A549 (cell line): ENCODE measurements around the gene OPA3. TPM values are rescaled to one million over a fixed set of nuclear protein-coding genes. Genes with fewer than 3 reads are reported as not detected.

Experiments used
- ATAC-seq, 2 experiments: fragments of 200-7000 bp in 1 of 2; fragments of >200 bp in 1 of 2; cut with Nextera tagmentation in 1 of 2; cut with Tn5 transposase in 1 of 2; 3 replicates each; pipeline versions ENCODE4 v1.8.0 to v1.9.1; 2018 to 2020; ENCODE audit warnings: mild to moderate bottlenecking in 1 of 2, moderate library complexity in 1 of 2
- CTCF ChIA-PET: fragments of 300-600 bp; sonication (Branson Sonifier 250); formaldehyde crosslinking; extraction: SDS; loops from one replicate; lab custom pipeline; 2021; ENCODE audit warnings: antibody characterized with exemption, inconsistent platforms; lab: Yijun Ruan, JAX
- POLR2A ChIA-PET: fragments of 350-600 bp; formaldehyde crosslinking; extraction: SDS; loops from one replicate; lab custom pipeline; 2021; ENCODE audit warnings: antibody characterized with exemption, inconsistent platforms; lab: Yijun Ruan, JAX
- DNase-seq, 2 experiments: peaks; one replicate each; pipeline versions ENCODE4 v3.0.0 to v3.0.0-alpha.2; 2011 to 2016; ENCODE audit warnings: low read depth in 1 of 2, low spot score in 1 of 2
- FAIRE-seq: peaks from 2 replicates; lab custom pipeline; 2011; peaks lifted over from hg19 to GRCh38; lab: Jason Lieb, UNC
- H3K27ac ChIP-seq, 2 experiments: fragments of >200 bp; sonication (Bioruptor Twin); formaldehyde crosslinking; 3 replicates each; pipeline ENCODE4 v1.5.1; 2016 to 2017
- H3K4me1 ChIP-seq: fragments of >200 bp; sonication (Bioruptor Twin); formaldehyde crosslinking; 3 replicates; pipeline ENCODE4 v1.6.1; 2016
- H3K4me2 ChIP-seq: fragments of >200 bp; sonication (Bioruptor Twin); formaldehyde crosslinking; 3 replicates; pipeline ENCODE4 v1.6.1; 2016
- H3K4me3 ChIP-seq: fragments of >200 bp; sonication (Bioruptor Twin); formaldehyde crosslinking; 3 replicates; pipeline ENCODE4 v1.5.1; 2016
- H3K9me3 ChIP-seq: fragments of >200 bp; sonication (Bioruptor Twin); formaldehyde crosslinking; 3 replicates; pipeline ENCODE4 v1.6.1; 2016
- CBX8 ChIP-seq: fragments of 200-600 bp; sonication (generic); IDR thresholded peaks from 2 replicates; pipeline ENCODE4 v1.6.1; 2016
- CHD2 ChIP-seq: fragments of 150-350 bp; IDR thresholded peaks from 2 replicates; pipeline ENCODE4 v1.6.1; 2014; ENCODE audit warnings: low read length; ENCODE audit not compliant: partially characterized antibody
- FOSB ChIP-seq: fragments of 250-450 bp; sonication (Bioruptor Pico); IDR thresholded peaks from 2 replicates; pipeline ENCODE4 v1.5.0; 2020; ENCODE audit warnings: mild to moderate bottlenecking, moderate library complexity
- FOSL2 ChIP-seq, 2 experiments: fragments of 450-650 bp in 1 of 2; fragments of >200 bp in 1 of 2; sonication (Bioruptor Twin) in 1 of 2; formaldehyde crosslinking; IDR thresholded peaks; 2 replicates each; pipeline versions ENCODE4 v1.5.0 to v1.6.1; 2016 to 2020; ENCODE audit warnings: mild to moderate bottlenecking in 1 of 2, moderate library complexity in 1 of 2
- GATA3 ChIP-seq: IDR thresholded peaks from 2 replicates; pipeline ENCODE4 v1.6.1; 2012; ENCODE audit warnings: borderline replicate concordance
- HEYL ChIP-seq: fragments of 250-450 bp; sonication (Bioruptor Pico); IDR thresholded peaks from 2 replicates; pipeline ENCODE4 v1.8.0; 2021; ENCODE audit warnings: mild to moderate bottlenecking, moderate library complexity
- HOXB5 ChIP-seq: fragments of 250-450 bp; sonication (Bioruptor Pico); IDR thresholded peaks from 2 replicates; pipeline ENCODE4 v1.5.0; 2020; ENCODE audit warnings: mild to moderate bottlenecking, moderate library complexity
- JUN ChIP-seq, 2 experiments: fragments of >200 bp; sonication (Bioruptor Twin); formaldehyde crosslinking; IDR thresholded peaks; 2 replicates in 1 of 2; 3 replicates in 1 of 2; pipeline ENCODE4 v1.6.1; 2016 to 2017
- JUNB ChIP-seq: fragments of >200 bp; sonication (Bioruptor Twin); formaldehyde crosslinking; IDR thresholded peaks from 2 replicates; pipeline ENCODE4 v1.6.1; 2016
- KDM5A ChIP-seq: fragments of 200-600 bp; sonication (generic); IDR thresholded peaks from 2 replicates; pipeline ENCODE4 v1.6.1; 2016; ENCODE audit warnings: antibody characterized with exemption, mild to moderate bottlenecking
- MAZ ChIP-seq: fragments of 150-350 bp; IDR thresholded peaks from 2 replicates; pipeline ENCODE4 v1.6.1; 2014; ENCODE audit warnings: antibody characterized with exemption, low read depth, low read length, borderline replicate concordance
- NPAS2 ChIP-seq: fragments of 250-450 bp; sonication (Bioruptor Pico); IDR thresholded peaks from 2 replicates; pipeline ENCODE4 v1.8.0; 2022; ENCODE audit warnings: mild to moderate bottlenecking, moderate library complexity, borderline replicate concordance
- NR3C1 ChIP-seq: fragments of >200 bp; sonication (Bioruptor Twin); formaldehyde crosslinking; IDR thresholded peaks from 3 replicates; pipeline ENCODE4 v1.6.1; 2017
- PHF8 ChIP-seq: fragments of 200-600 bp; sonication (generic); IDR thresholded peaks from 2 replicates; pipeline ENCODE4 v1.6.1; 2016; ENCODE audit warnings: low read depth, mild to moderate bottlenecking, antibody characterized with exemption, moderate library complexity, borderline replicate concordance
- RAD21 ChIP-seq, 2 experiments: fragments of >200 bp in 1 of 2; sonication (Bioruptor Twin) in 1 of 2; formaldehyde crosslinking in 1 of 2; IDR thresholded peaks in 1 of 2; conservative IDR thresholded peaks in 1 of 2; 2 replicates in 1 of 2; 3 replicates in 1 of 2; pipeline ENCODE4 v1.6.1; 2012 to 2018; ENCODE audit warnings: inconsistent platforms in 1 of 2
- RARB ChIP-seq: fragments of 250-450 bp; sonication (Bioruptor Pico); IDR thresholded peaks from 2 replicates; pipeline ENCODE4 v1.8.0; 2021; ENCODE audit warnings: mild to moderate bottlenecking, moderate library complexity
- RFX5 ChIP-seq: fragments of 450-650 bp; IDR thresholded peaks from 2 replicates; pipeline ENCODE4 v1.7.1; 2014; ENCODE audit warnings: antibody characterized with exemption, mild to moderate bottlenecking, moderate library complexity
- SREBF2 ChIP-seq: fragments of 450-650 bp; IDR thresholded peaks from 2 replicates; pipeline ENCODE4 v1.6.1; 2014; ENCODE audit warnings: mild to moderate bottlenecking, moderate library complexity
- ZNF302 ChIP-seq: fragments of 250-450 bp; sonication (Bioruptor Pico); IDR thresholded peaks from 2 replicates; pipeline ENCODE4 v1.9.0; 2021; ENCODE audit warnings: inconsistent platforms, mild to moderate bottlenecking, moderate library complexity
- WGBS: methylation state at CpG from one replicate; pipeline ENCODE4 v1.1.6; 2017; ENCODE audit errors: missing lambda C conversion rate; 5-methylcytosine and 5-hydroxymethylcytosine counted together
- polyA plus RNA-seq, 4 experiments: library from polyadenylated mRNA; depleted of rRNA in 3 of 4; stranded (reverse); fragments of >200 nt; fragmentation: RNase III in 1 of 4; extraction: RNeasy Plus Mini Kit Qiagen cat#74134 plus additional on column Dnase treatment in 1 of 4; gene quantifications; 2 replicates in 3 of 4; 3 replicates in 1 of 4; pipeline ENCODE4 v1.2.3, GENCODE V29; 2011 to 2017
- TF ChIP-seq, protein P1 (sequence below): fragments of 200-600 bp; sonication (generic); IDR thresholded peaks from 2 replicates; pipeline ENCODE4 v1.6.1; 2016; ENCODE audit warnings: antibody characterized with exemption, mild to moderate bottlenecking, moderate library complexity
- TF ChIP-seq, protein P2 (sequence below): IDR thresholded peaks from 2 replicates; pipeline ENCODE4 v1.6.1; 2012; ENCODE audit warnings: low read depth, borderline replicate concordance
- TF ChIP-seq, protein P3 (sequence below): fragments of 150-350 bp; IDR thresholded peaks from 2 replicates; pipeline ENCODE4 v1.6.1; 2014; ENCODE audit warnings: low read depth, mild to moderate bottlenecking, low read length

OPA3 gene
- polyA plus RNA-seq, 2 of the 4 experiments (the other 2 are of a cell fraction): 15.6 to 21.8 TPM

DNA sequence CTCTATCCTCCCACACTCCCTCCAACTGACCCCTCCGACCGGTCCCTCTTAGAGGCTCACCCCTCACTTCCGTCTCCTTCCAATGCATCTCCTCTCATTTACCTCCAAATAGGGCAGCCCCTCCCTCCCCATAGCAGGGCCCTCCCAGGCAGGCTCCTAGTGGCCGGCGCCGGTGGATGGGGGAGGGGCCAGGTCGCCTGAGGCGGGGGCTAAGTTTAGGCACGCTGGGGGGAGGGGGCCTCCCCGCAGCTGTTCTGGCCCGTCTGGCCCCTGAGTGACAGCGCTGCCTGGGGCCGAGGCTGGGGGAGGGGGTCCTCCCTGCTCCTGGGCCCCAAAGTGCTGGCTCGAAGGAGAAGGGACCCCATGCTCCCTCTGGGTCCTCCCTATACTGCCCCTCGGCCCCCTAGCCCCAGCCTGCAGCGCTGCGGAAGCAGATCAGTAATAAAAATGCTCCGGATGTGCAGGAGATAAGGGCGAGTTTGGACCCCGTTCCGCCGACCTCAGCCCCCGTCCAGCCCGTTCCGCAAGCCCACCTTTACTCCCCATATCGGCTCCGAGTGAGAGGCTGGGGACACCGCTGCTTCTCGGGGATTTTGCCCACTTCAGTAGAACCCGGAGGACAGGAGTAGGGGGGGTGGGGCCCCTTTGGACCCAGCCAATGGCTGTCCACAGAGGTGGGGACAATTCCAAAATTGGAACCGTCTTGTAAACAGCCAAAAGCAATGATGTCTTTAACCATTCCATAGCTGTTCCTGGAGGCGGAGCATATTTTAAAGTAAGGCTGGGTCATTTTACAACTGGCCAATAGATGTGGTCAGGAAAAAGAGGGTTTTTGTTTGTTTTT lies 91.8 kb downstream of the OPA3 start:
- ChIA-PET POLR2A (no interaction called here), CTCF (interaction anchor here (0.7 to 17.6 kb wide), 9 partner anchors 8 to 152 kb away, joined by 3 to 418 read pairs (median 4); partner anchors contain the start of gene ERCC1)
- H3K4me2 ChIP-seq: peak overlapping the region; percentile 80
- WGBS: 19% methylated on average over 25 of the region's 32 CpGs
- TF ChIP-seq HOXB5 (CRISPR knock-in tag): no peak
- TF ChIP-seq GATA3: no peak
- TF ChIP-seq CBX8: no peak
- no peak for TF ChIP-seq NR3C1
- TF ChIP-seq JUN (IDR thresholded peaks at IDR 0.05): no peak
- TF ChIP-seq CHD2: no peak
- TF ChIP-seq, protein P1, sequence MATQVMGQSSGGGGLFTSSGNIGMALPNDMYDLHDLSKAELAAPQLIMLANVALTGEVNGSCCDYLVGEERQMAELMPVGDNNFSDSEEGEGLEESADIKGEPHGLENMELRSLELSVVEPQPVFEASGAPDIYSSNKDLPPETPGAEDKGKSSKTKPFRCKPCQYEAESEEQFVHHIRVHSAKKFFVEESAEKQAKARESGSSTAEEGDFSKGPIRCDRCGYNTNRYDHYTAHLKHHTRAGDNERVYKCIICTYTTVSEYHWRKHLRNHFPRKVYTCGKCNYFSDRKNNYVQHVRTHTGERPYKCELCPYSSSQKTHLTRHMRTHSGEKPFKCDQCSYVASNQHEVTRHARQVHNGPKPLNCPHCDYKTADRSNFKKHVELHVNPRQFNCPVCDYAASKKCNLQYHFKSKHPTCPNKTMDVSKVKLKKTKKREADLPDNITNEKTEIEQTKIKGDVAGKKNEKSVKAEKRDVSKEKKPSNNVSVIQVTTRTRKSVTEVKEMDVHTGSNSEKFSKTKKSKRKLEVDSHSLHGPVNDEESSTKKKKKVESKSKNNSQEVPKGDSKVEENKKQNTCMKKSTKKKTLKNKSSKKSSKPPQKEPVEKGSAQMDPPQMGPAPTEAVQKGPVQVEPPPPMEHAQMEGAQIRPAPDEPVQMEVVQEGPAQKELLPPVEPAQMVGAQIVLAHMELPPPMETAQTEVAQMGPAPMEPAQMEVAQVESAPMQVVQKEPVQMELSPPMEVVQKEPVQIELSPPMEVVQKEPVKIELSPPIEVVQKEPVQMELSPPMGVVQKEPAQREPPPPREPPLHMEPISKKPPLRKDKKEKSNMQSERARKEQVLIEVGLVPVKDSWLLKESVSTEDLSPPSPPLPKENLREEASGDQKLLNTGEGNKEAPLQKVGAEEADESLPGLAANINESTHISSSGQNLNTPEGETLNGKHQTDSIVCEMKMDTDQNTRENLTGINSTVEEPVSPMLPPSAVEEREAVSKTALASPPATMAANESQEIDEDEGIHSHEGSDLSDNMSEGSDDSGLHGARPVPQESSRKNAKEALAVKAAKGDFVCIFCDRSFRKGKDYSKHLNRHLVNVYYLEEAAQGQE: no peak
- no peak for TF ChIP-seq HEYL (CRISPR knock-in tag)
- TF ChIP-seq, protein P2, sequence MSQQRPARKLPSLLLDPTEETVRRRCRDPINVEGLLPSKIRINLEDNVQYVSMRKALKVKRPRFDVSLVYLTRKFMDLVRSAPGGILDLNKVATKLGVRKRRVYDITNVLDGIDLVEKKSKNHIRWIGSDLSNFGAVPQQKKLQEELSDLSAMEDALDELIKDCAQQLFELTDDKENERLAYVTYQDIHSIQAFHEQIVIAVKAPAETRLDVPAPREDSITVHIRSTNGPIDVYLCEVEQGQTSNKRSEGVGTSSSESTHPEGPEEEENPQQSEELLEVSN: no peak
- no peak for TF ChIP-seq FOSL2 (IDR thresholded peaks at IDR 0.05)
- TF ChIP-seq FOSL2 (CRISPR knock-in tag; IDR thresholded peaks at IDR 0.05): no peak
- no peak for TF ChIP-seq RFX5
- H3K9me3 ChIP-seq: no peaks in the 10 kb centered on the region
- peaks cover 20% of the 10 kb centered on the region for H3K4me1 ChIP-seq
- DNase-seq (peak in 1 of 2 experiments; percentile 73), ATAC-seq (peak; percentile 4 to 62; a peak in 4 of 6 replicates), FAIRE-seq (peak; percentile 77)
- H3K27ac ChIP-seq: peak overlapping the region; percentile 38 to 75; a peak in 5 of 6 replicates
- H3K4me3 ChIP-seq: peak overlapping the region; percentile 46

DNA sequence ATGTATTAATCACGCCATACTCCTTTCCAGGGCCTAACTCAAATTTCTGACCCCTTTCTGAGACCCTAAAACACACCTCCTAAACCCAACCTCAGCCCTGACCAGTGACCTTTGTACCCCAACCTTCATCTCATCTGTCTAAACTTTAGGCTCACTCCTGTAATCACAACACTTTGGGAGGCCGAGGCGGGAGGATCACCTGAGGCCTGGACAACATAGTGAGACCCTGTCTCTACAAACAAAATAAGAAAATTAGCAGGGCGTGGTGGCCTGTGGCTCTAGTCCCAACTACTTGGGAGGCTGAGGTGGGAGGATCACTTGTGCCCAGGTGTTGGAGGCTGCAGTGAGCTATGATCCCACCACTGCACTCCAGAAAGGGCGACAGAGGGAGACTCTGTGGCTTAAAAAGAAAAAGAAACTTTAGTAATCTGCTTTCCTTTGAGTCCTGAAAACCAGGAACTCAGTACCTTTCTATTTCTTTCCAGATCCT lies 92.4 kb downstream of the OPA3 start:
- POLR2A ChIA-PET: no interaction called here
- Histone ChIP-seq H3K4me3 (no peak overlapping the region), H3K4me1 (peaks cover 15% of the 10 kb centered on the region), H3K4me2 (peak overlapping the region; percentile 80; the same call in 2 of the 3 replicates), H3K9me3 (no peaks in the 10 kb centered on the region), H3K27ac (no peak overlapping the region; a peak in 1 of 6 replicates)
- FAIRE-seq (no peak), ATAC-seq (no peak), DNase-seq (no peak)
- 95% methylated on average over 5 of the region's 5 CpGs for WGBS
- no peak for TF ChIP-seq MAZ
- no peak for TF ChIP-seq HOXB5 (CRISPR knock-in tag)
- no peak for TF ChIP-seq RFX5
- no peak for TF ChIP-seq FOSB (CRISPR knock-in tag)
- no peak for TF ChIP-seq CHD2
- TF ChIP-seq KDM5A: no peak
- no peak for TF ChIP-seq NPAS2 (CRISPR knock-in tag)
- TF ChIP-seq ZNF302 (CRISPR knock-in tag): no peak
- no peak for TF ChIP-seq JUNB
- no peak for TF ChIP-seq SREBF2
- no peak for TF ChIP-seq RAD21 (conservative IDR thresholded peaks at IDR 0.05 in 1 of 2, IDR thresholded peaks at IDR 0.05 in 1 of 2)
- TF ChIP-seq PHF8: no peak
- no peak for TF ChIP-seq RARB
- TF ChIP-seq, protein P3, sequence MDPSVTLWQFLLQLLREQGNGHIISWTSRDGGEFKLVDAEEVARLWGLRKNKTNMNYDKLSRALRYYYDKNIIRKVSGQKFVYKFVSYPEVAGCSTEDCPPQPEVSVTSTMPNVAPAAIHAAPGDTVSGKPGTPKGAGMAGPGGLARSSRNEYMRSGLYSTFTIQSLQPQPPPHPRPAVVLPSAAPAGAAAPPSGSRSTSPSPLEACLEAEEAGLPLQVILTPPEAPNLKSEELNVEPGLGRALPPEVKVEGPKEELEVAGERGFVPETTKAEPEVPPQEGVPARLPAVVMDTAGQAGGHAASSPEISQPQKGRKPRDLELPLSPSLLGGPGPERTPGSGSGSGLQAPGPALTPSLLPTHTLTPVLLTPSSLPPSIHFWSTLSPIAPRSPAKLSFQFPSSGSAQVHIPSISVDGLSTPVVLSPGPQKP: no peak
- no peak for TF ChIP-seq HEYL (CRISPR knock-in tag)
- CTCF ChIA-PET: interaction anchor here (1.2 to 17.6 kb wide), 8 partner anchors 13 to 153 kb away, joined by 3 to 418 read pairs (median 23); partner anchors contain the start of gene ERCC1
